HepG2 (cell line): Measurements from ENCODE around the gene COL8A1. TPM values are rescaled to one million over a fixed set of nuclear protein-coding genes. Genes with fewer than 3 reads are reported as not detected.

Experiments used
- ATAC-seq: fragments of 200-7000 bp; cut with Tn5 transposase; 3 replicates; pipeline ENCODE4 v1.9.1; 2020; ENCODE audit warnings: mild to moderate bottlenecking, moderate library complexity
- BruUV-seq: library from RNA; stranded (reverse); fragments of 400-500 nt; replicated peaks from 2 replicates; lab custom pipeline; 2021; lab: Mats Ljungman, UMichigan
- CTCF ChIA-PET: fragments of 300-600 bp; formaldehyde crosslinking; extraction: SDS; loops from one replicate; lab custom pipeline; 2021; ENCODE audit warnings: low total read pairs, inconsistent platforms, low intra/inter-chr PET ratio; lab: Yijun Ruan, JAX
- POLR2A ChIA-PET: fragments of 350-600 bp; sonication (Branson Sonifier 250); formaldehyde crosslinking; loops from one replicate; lab custom pipeline; 2020; ENCODE audit warnings: antibody characterized with exemption, inconsistent platforms; lab: Yijun Ruan, JAX
- DNase-seq: peaks from one replicate; pipeline ENCODE4 v3.0.0-alpha.2; 2015; ENCODE audit warnings: low spot score
- FAIRE-seq: peaks from 3 replicates; lab custom pipeline; 2011; peaks lifted over from hg19 to GRCh38; lab: Jason Lieb, UNC
- H2AFZ ChIP-seq: one replicate; pipeline ENCODE4 v1.6.1; 2011; ENCODE audit warnings: low read length, inconsistent platforms
- H3K27ac ChIP-seq: fragments of 300-600 bp; 3 replicates; pipeline ENCODE4 v1.8.0; 2011; ENCODE audit warnings: mixed run types, mild to moderate bottlenecking, mixed read lengths, low read length, inconsistent platforms; ENCODE audit not compliant: insufficient read depth; ENCODE audit errors: extremely low read length
- H3K27me3 ChIP-seq, 2 experiments: fragments of 200-600 bp in 1 of 2; 2 replicates in 1 of 2; 3 replicates in 1 of 2; pipeline versions ENCODE4 v1.6.0 to v1.8.0; 2011; ENCODE audit warnings: low read length in 2 of 2, mild to moderate bottlenecking in 2 of 2, moderate library complexity in 2 of 2, inconsistent platforms in 1 of 2; ENCODE audit not compliant: insufficient read depth in 2 of 2, control insufficient read depth in 1 of 2
- H3K36me3 ChIP-seq, 2 experiments: fragments of 200-600 bp in 1 of 2; replicated peaks in 1 of 2; 2 replicates in 1 of 2; 3 replicates in 1 of 2; pipeline versions ENCODE4 v1.5.1 to v1.8.0; 2011; ENCODE audit warnings: low read length in 2 of 2, inconsistent platforms in 1 of 2; ENCODE audit not compliant: insufficient read depth in 2 of 2, control insufficient read depth in 1 of 2
- H3K4me1 ChIP-seq: 2 replicates; pipeline ENCODE4 v1.5.1; 2012; ENCODE audit warnings: low read length, inconsistent platforms; ENCODE audit not compliant: insufficient read depth
- H3K4me2 ChIP-seq: 2 replicates; pipeline ENCODE4 v1.6.0; 2011; ENCODE audit warnings: low read depth, low read length, inconsistent platforms
- H3K4me3 ChIP-seq, 3 experiments: fragments of 200-600 bp in 1 of 3; sonication (generic), shearing (Covaris generic) in 1 of 3; replicated peaks in 1 of 3; 2 replicates each; pipeline ENCODE4 v1.5.1; 2011 to 2016; ENCODE audit warnings: low read length in 3 of 3, inconsistent platforms in 2 of 3, low read depth in 2 of 3, mild to moderate bottlenecking in 2 of 3, control low read depth in 1 of 3, mixed read lengths in 1 of 3; ENCODE audit not compliant: insufficient read depth in 1 of 3
- H3K79me2 ChIP-seq: one replicate; pipeline ENCODE4 v1.6.1; 2011; ENCODE audit warnings: low read length, inconsistent platforms; ENCODE audit not compliant: insufficient read depth
- H3K9ac ChIP-seq: 2 replicates; pipeline ENCODE4 v1.6.0; 2011; ENCODE audit warnings: mild to moderate bottlenecking, low read depth, low read length, inconsistent platforms; ENCODE audit not compliant: insufficient read depth
- H3K9me3 ChIP-seq: 2 replicates; pipeline ENCODE4 v1.5.1; 2012; ENCODE audit warnings: mild to moderate bottlenecking, low read length
- H4K20me1 ChIP-seq: 2 replicates; pipeline ENCODE4 v1.6.0; 2011; ENCODE audit warnings: inconsistent platforms, mild to moderate bottlenecking, low read length, moderate library complexity; ENCODE audit not compliant: insufficient read depth
- GPN1 ChIP-seq: sonication (generic); formaldehyde crosslinking; IDR thresholded peaks from 2 replicates; pipeline ENCODE4 v1.5.1; 2020; ENCODE audit warnings: missing genetic modification reagents, borderline replicate concordance
- KLF16 ChIP-seq, 2 experiments: sonication (generic) in 1 of 2; formaldehyde crosslinking in 1 of 2; IDR thresholded peaks; 2 replicates each; pipeline versions ENCODE4 v1.6.1 to v1.8.0; 2016 to 2023; ENCODE audit warnings: missing genetic modification reagents in 2 of 2, missing compliant biosample characterization in 1 of 2
- LBX2 ChIP-seq: sonication (generic); formaldehyde crosslinking; IDR thresholded peaks from 2 replicates; pipeline ENCODE4 v1.5.0; 2020; ENCODE audit warnings: missing genetic modification reagents, mild to moderate bottlenecking, borderline replicate concordance
- PAF1 ChIP-seq: IDR thresholded peaks from 2 replicates; pipeline ENCODE4 v1.6.1; 2016; ENCODE audit warnings: missing genetic modification reagents, missing compliant biosample characterization
- RFX3 ChIP-seq: IDR thresholded peaks from 2 replicates; pipeline ENCODE4 v1.6.1; 2016; ENCODE audit warnings: missing biosample characterization, missing genetic modification reagents
- SMAD9 ChIP-seq: sonication (generic); formaldehyde crosslinking; IDR thresholded peaks from 2 replicates; pipeline ENCODE4 v1.5.1; 2020; ENCODE audit warnings: mild to moderate bottlenecking, missing genetic modification reagents
- SMARCC2 ChIP-seq: fragments of 450-650 bp; IDR thresholded peaks from 2 replicates; pipeline ENCODE4 v1.6.1; 2017; ENCODE audit warnings: antibody characterized with exemption, mild to moderate bottlenecking
- SOX5 ChIP-seq: IDR thresholded peaks from 2 replicates; pipeline ENCODE4 v1.6.1; 2016; ENCODE audit warnings: borderline replicate concordance
- TFDP1 ChIP-seq: IDR thresholded peaks from 2 replicates; pipeline ENCODE4 v1.6.1; 2016; ENCODE audit warnings: missing compliant biosample characterization, missing genetic modification reagents, borderline replicate concordance
- ZBTB10 ChIP-seq: sonication (generic); formaldehyde crosslinking; IDR thresholded peaks from 2 replicates; pipeline ENCODE4 v1.4.0; 2020; ENCODE audit warnings: missing genetic modification reagents, borderline replicate concordance
- ZBTB38 ChIP-seq: sonication (generic); formaldehyde crosslinking; IDR thresholded peaks from 2 replicates; pipeline ENCODE4 v1.5.1; 2020; ENCODE audit warnings: mild to moderate bottlenecking, missing genetic modification reagents
- ZNF629 ChIP-seq: sonication (generic); formaldehyde crosslinking; conservative IDR thresholded peaks from 2 replicates; pipeline ENCODE4 v1.5.0; 2020; ENCODE audit warnings: missing genetic modification reagents
- ZNF782 ChIP-seq: sonication (generic); formaldehyde crosslinking; IDR thresholded peaks from 2 replicates; pipeline ENCODE4 v1.4.0; 2020; ENCODE audit warnings: missing genetic modification reagents, mild to moderate bottlenecking, borderline replicate concordance
- WGBS: methylation state at CpG from one replicate; pipeline ENCODE4 v1.1.6; 2017; ENCODE audit warnings: low lambda C conversion rate; 5-methylcytosine and 5-hydroxymethylcytosine counted together
- in situ Hi-C: cut with HindIII; loops from 2 replicates; pipeline ENCODE4 v1.10.0; 2017; ENCODE audit warnings: low pct_unique_long_range_greater_than_20kb; ENCODE audit not compliant: extremely low pct_ligation_motif_present
- intact Hi-C: fragments of 100-400 bp; cut with micrococcal nuclease; formaldehyde crosslinking; loops from one replicate; pipeline ENCODE4 v1.10.0; 2022; ENCODE audit not compliant: unreplicated experiment
- polyA plus RNA-seq, 8 experiments: library from polyadenylated mRNA; depleted of rRNA in 3 of 8; stranded (reverse) in 7 of 8; unstranded in 1 of 8; fragments of >200 nt; fragmentation: Illumina TruSeq in 4 of 8; extraction: Trizol in 4 of 8; gene quantifications; 2 replicates each; pipeline versions ENCODE4 v1.2.1 to v1.2.3, GENCODE V29; 2011 to 2016; ENCODE audit warnings: low read depth in 4 of 8, missing spikeins in 1 of 8, mixed read lengths in 1 of 8; ENCODE audit not compliant: insufficient read depth in 1 of 8
- total RNA-seq, 5 experiments: library from RNA; depleted of rRNA; stranded (reverse); fragments of >200 nt; fragmentation: Illumina TruSeq; extraction: Trizol; gene quantifications; 2 replicates each; pipeline ENCODE4 v1.2.3, GENCODE V29; 2016; ENCODE audit warnings: low read depth in 1 of 5
- TF ChIP-seq, protein P1 (sequence below): sonication (generic); formaldehyde crosslinking; IDR thresholded peaks from 2 replicates; pipeline ENCODE4 v1.8.1; 2023; ENCODE audit warnings: mild to moderate bottlenecking, missing genetic modification reagents

Gene COL8A1
- total and polyA plus RNA-seq, 2 of the 13 experiments (the other 11 are each of a cell fraction or from before 2014, with no cell fraction given): not detected

GRCh38 chr3:99646107-99646435 is 7.7 kb downstream of the COL8A1 start:
- no peaks in the 10 kb centered on the region for H3K36me3 ChIP-seq
- no peak overlapping the region for H3K4me2 ChIP-seq
- ChIA-PET POLR2A (no interaction called here), CTCF (interaction anchor here (1.5 kb wide), 1 partner anchor 107 kb away, joined by 10 read pairs; no protein-coding TSS in a partner anchor)
- in situ Hi-C loops: loop anchor here (10.0 kb wide), 1 partner anchor 109 kb away; no protein-coding TSS in a partner anchor
- no peak for FAIRE-seq
- TF ChIP-seq ZNF629 (CRISPR knock-in tag) (no peak), LBX2 (CRISPR knock-in tag) (no peak), TFDP1 (CRISPR knock-in tag) (no peak), SMARCC2 (no peak), RFX3 (CRISPR knock-in tag) (no peak), GPN1 (no peak), PAF1 (CRISPR knock-in tag) (no peak)
- H3K4me1 ChIP-seq: no peaks in the 10 kb centered on the region
- H3K27me3 ChIP-seq: no peaks in the 10 kb centered on the region; a peak in 1 of 5 replicates
- H4K20me1 ChIP-seq: no peaks in the 10 kb centered on the region
- no TSS peak for BruUV-seq
- no peak for ATAC-seq
- no peak for DNase-seq
- WGBS: 5% methylated on average over 1 of the region's 1 CpG
- intact Hi-C loops: no loop called here
- no peak overlapping the region for H3K4me3 ChIP-seq
- H3K79me2 ChIP-seq: no peaks in the 10 kb centered on the region
- no peak overlapping the region for H3K27ac ChIP-seq
- H3K9ac ChIP-seq: no peak overlapping the region
- no peak overlapping the region for H2AFZ ChIP-seq
- no peaks in the 10 kb centered on the region for H3K9me3 ChIP-seq

- POLR2A ChIA-PET: no interaction called here
- no peak for FAIRE-seq
- TF ChIP-seq ZBTB38 (no peak), SMAD9 (CRISPR knock-in tag) (no peak), KLF16 (CRISPR knock-in tag; IDR thresholded peaks at IDR 0.05) (no peak), ZBTB10 (no peak), SOX5 (CRISPR knock-in tag) (no peak), ZNF782 (CRISPR knock-in tag) (no peak)
- TF ChIP-seq, protein P1, sequence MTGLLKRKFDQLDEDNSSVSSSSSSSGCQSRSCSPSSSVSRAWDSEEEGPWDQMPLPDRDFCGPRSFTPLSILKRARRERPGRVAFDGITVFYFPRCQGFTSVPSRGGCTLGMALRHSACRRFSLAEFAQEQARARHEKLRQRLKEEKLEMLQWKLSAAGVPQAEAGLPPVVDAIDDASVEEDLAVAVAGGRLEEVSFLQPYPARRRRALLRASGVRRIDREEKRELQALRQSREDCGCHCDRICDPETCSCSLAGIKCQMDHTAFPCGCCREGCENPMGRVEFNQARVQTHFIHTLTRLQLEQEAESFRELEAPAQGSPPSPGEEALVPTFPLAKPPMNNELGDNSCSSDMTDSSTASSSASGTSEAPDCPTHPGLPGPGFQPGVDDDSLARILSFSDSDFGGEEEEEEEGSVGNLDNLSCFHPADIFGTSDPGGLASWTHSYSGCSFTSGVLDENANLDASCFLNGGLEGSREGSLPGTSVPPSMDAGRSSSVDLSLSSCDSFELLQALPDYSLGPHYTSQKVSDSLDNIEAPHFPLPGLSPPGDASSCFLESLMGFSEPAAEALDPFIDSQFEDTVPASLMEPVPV (CRISPR knock-in tag): no peak
These were observed 8.7 kb downstream of the COL8A1 start for GRCh38 chr3:99647081-99647480.

More at GRCh38 chr3:99647081-99647480, 8.7 kb downstream of the COL8A1 start:
- H3K36me3 ChIP-seq: no peaks in the 10 kb centered on the region
- intact Hi-C loops (no loop called here), in situ Hi-C loops (loop anchor here (10.0 kb wide), 1 partner anchor 108 kb away; no protein-coding TSS in a partner anchor)
- no peaks in the 10 kb centered on the region for H3K4me1 ChIP-seq
- no peak for ATAC-seq
- no peak overlapping the region for H3K9ac ChIP-seq
- CTCF ChIA-PET: no interaction called here
- no peaks in the 10 kb centered on the region for H3K9me3 ChIP-seq
- H3K79me2 ChIP-seq: no peaks in the 10 kb centered on the region
- no peak overlapping the region for H2AFZ ChIP-seq
- no peak overlapping the region for H3K4me3 ChIP-seq
- WGBS: 3% methylated on average over 3 of the region's 3 CpGs
- no peak for DNase-seq
- H3K4me2 ChIP-seq: no peak overlapping the region
- no peaks in the 10 kb centered on the region for H4K20me1 ChIP-seq
- no TSS peak for BruUV-seq
- H3K27ac ChIP-seq: no peak overlapping the region
- H3K27me3 ChIP-seq: no peaks in the 10 kb centered on the region; a peak in 1 of 5 replicates
